ENCODE measurements around the gene SHISA9.

SHISA9 gene

DNA sequence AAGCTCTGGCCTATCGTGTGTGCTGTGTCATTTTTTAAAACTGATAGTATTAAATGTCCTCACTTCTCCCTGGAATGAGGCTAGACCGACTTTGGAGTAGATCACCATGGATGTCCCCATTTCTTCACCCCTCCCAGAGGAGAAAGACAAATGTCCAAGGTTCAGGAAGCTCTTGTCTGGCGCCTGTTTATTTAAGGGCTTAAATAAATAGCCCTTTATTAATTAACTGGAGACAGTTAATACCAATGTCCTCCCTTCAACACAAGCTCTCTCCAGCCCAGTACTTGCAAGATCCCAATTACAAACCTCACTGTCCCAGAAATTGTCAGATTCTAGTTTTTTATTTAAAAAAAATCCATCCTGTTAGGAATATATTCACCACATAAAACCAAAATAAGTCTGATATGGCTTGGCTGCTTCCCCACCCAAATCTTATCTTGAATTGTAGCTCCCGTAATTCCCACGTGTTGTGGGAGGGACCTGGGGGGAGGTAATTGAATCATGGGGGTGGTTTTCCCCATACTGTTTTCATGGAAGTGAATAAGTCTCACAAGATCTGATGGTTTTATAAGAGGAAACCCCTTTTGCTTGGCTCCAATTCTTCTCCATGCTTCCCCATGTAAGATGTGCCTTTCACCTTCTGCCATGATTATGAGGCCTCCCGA, 344.4 kb downstream of the SHISA9 start:
- no peak overlapping the region for H3K27ac ChIP-seq (replicated peaks)
- no peak for DNase-seq (ENCODE audit: low read depth in 1 of 2, low spot score in 1 of 2)
- TF ChIP-seq SPI1 (IDR thresholded peaks at IDR 0.05; ENCODE audit: borderline replicate concordance, low read depth) (no peak), POLR2AphosphoS5 (IDR thresholded peaks at IDR 0.05; ENCODE audit: low read depth) (no peak), GABPA (IDR thresholded peaks at IDR 0.05; ENCODE audit: low read depth) (no peak)
- TF ChIP-seq, protein P1, sequence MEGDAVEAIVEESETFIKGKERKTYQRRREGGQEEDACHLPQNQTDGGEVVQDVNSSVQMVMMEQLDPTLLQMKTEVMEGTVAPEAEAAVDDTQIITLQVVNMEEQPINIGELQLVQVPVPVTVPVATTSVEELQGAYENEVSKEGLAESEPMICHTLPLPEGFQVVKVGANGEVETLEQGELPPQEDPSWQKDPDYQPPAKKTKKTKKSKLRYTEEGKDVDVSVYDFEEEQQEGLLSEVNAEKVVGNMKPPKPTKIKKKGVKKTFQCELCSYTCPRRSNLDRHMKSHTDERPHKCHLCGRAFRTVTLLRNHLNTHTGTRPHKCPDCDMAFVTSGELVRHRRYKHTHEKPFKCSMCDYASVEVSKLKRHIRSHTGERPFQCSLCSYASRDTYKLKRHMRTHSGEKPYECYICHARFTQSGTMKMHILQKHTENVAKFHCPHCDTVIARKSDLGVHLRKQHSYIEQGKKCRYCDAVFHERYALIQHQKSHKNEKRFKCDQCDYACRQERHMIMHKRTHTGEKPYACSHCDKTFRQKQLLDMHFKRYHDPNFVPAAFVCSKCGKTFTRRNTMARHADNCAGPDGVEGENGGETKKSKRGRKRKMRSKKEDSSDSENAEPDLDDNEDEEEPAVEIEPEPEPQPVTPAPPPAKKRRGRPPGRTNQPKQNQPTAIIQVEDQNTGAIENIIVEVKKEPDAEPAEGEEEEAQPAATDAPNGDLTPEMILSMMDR (IDR thresholded peaks at IDR 0.05; ENCODE audit: insufficient read depth, low read length), result no peak
- TF ChIP-seq, protein P2, sequence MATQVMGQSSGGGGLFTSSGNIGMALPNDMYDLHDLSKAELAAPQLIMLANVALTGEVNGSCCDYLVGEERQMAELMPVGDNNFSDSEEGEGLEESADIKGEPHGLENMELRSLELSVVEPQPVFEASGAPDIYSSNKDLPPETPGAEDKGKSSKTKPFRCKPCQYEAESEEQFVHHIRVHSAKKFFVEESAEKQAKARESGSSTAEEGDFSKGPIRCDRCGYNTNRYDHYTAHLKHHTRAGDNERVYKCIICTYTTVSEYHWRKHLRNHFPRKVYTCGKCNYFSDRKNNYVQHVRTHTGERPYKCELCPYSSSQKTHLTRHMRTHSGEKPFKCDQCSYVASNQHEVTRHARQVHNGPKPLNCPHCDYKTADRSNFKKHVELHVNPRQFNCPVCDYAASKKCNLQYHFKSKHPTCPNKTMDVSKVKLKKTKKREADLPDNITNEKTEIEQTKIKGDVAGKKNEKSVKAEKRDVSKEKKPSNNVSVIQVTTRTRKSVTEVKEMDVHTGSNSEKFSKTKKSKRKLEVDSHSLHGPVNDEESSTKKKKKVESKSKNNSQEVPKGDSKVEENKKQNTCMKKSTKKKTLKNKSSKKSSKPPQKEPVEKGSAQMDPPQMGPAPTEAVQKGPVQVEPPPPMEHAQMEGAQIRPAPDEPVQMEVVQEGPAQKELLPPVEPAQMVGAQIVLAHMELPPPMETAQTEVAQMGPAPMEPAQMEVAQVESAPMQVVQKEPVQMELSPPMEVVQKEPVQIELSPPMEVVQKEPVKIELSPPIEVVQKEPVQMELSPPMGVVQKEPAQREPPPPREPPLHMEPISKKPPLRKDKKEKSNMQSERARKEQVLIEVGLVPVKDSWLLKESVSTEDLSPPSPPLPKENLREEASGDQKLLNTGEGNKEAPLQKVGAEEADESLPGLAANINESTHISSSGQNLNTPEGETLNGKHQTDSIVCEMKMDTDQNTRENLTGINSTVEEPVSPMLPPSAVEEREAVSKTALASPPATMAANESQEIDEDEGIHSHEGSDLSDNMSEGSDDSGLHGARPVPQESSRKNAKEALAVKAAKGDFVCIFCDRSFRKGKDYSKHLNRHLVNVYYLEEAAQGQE (IDR thresholded peaks at IDR 0.05; ENCODE audit: insufficient replicate concordance, low read depth), result no peak
- no peaks in the 10 kb centered on the region for H3K27me3 ChIP-seq (ENCODE audit: insufficient read depth, poor library complexity, severe bottlenecking)
- H3K4me3 ChIP-seq (replicated peaks; ENCODE audit: insufficient read depth, low read length), result no peak overlapping the region

DNA sequence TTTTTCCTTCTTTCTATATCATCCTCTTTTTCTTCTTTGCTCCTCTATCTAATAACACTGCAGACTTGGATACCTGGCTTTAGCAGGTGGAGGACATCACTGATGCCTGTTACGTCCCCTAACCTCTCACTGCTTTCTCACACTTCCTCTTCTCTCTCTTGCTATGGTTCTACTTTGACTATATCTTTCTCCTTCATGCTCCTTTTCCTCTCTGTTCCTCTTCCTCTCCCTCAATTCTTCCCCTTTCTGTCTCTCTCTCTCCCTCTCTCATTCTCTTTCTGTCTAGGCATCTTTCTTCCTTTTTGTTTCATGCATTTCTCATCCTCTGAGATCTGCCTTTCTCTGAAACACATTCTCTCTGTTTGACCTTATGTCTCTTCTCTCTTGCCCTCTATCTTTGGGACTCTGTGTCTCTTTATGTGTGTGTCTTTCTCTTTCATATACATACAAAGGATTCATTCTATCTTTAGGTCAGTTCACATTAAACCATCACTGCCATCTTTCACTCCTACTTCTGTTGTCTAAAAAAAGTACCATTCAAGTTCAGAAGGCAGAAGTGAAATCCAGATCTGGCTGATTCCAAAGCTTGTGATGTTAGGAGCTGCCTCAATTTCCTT, 353.7 kb downstream of the SHISA9 start:
- Histone ChIP-seq H3K27ac (replicated peaks) (no peak overlapping the region), H3K4me3 (replicated peaks; ENCODE audit: insufficient read depth, low read length) (no peak overlapping the region), H3K27me3 (ENCODE audit: insufficient read depth, poor library complexity, severe bottlenecking) (no peaks in the 10 kb centered on the region)
- no peak for TF ChIP-seq GABPA (IDR thresholded peaks at IDR 0.05; ENCODE audit: low read depth)
- TF ChIP-seq, protein P2 (IDR thresholded peaks at IDR 0.05; ENCODE audit: insufficient replicate concordance, low read depth), result no peak
- TF ChIP-seq POLR2AphosphoS5 (IDR thresholded peaks at IDR 0.05; ENCODE audit: low read depth), result no peak
- no peak for DNase-seq (ENCODE audit: low read depth in 1 of 2, low spot score in 1 of 2)

DNA sequence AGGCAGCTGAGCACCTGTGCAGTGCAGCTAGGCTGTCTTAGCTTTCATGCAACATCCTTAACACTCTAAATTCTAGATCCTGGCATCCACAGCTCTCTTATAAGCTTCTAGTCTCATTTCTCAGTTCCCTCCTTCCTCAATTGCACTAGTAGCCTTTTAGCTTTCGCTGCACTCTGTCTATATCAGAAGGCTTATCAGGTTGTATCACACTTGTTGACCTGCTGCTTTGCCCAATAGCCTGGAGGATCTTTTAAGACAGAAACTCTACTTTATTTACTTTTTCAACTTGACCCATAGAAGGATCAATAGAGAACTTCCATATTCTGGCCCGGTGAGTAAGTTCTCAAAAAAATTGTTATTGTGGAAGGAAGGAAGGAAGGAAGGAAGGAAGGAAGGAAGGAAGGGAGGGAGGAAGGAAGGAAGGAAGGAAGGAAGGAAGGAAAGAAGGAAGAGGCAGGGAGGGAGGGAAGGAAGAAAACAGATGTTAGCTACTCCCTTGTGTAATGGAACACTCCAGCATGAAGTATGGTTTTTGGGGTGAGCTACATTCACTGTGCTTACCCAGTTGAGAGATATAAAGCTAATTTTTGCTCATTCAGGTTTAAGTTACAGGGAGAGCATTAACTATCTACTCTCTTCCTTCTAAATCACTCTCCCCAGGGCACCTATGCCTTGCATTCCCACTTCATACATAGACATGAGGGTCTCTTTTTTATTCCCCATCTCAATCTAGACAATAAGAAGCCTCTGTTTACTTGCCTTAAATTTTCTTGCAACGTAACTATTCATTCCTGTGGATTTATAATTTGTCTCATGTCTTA, 361.1 kb downstream of the SHISA9 start:
- DNase-seq (ENCODE audit: low read depth in 1 of 2, low spot score in 1 of 2), result no peak
- no peaks in the 10 kb centered on the region for H3K27me3 ChIP-seq (ENCODE audit: insufficient read depth, poor library complexity, severe bottlenecking)
- no peak overlapping the region for H3K27ac ChIP-seq (replicated peaks)
- TF ChIP-seq, protein P1 (IDR thresholded peaks at IDR 0.05; ENCODE audit: insufficient read depth, low read length), result no peak
- TF ChIP-seq GABPA (IDR thresholded peaks at IDR 0.05; ENCODE audit: low read depth) (no peak), SPI1 (IDR thresholded peaks at IDR 0.05; ENCODE audit: borderline replicate concordance, low read depth) (no peak), POLR2AphosphoS5 (IDR thresholded peaks at IDR 0.05; ENCODE audit: low read depth) (no peak)
- TF ChIP-seq, protein P2 (IDR thresholded peaks at IDR 0.05; ENCODE audit: insufficient replicate concordance, low read depth), result no peak
- no peak overlapping the region for H3K4me3 ChIP-seq (replicated peaks; ENCODE audit: insufficient read depth, low read length)

All from HL-60 (cell line).